Heart left ventricle (tissue), 13 donors: ENCODE results near the gene LRP11.

Experiments
- CTCF ChIP-seq, 12 donors: fragments of 200-600 bp; sonication (generic) in 4 of 12; IDR thresholded peaks; one replicate each; pipeline versions ENCODE4 v1.5.0 to v1.8.0; 2018 to 2022; ENCODE audit warnings: antibody characterized with exemption in 12 of 12, mild to moderate bottlenecking in 5 of 12
- POLR2A ChIP-seq, 2 donors: fragments of 450-650 bp; IDR thresholded peaks; one replicate each; pipeline ENCODE4 v1.6.1; 2017; ENCODE audit warnings: antibody characterized with exemption in 2 of 2, mild to moderate bottlenecking in 2 of 2, moderate library complexity in 2 of 2
- donor health status: ischemic (EF 13 %, LVEDD 7.1; RV severe dilation, severe dysfunction).
- donor health status: DM: no; HTN: yes; CAD: no.
- donor health status: DM: no; HTN: no; CAD: no.
- donor health status: ischemic (EF 25% LVEDD 6.9; RV normal size, moderate dysfunction).
- donor health status: ischemic (EF 25% LVEDD 5.7; RV mildly dilated, moderate dysfunction).
- donor health status: ischemic (EF 35%, LVEDD 5.7; RV mildly dilated, moderate dysfunction).
- donor health status: nonischemic (EF 11% LVEDD 7.7; RV severe dilation, severe dysfunction).
- donor health status: DM: yes; HTN: yes; CAD: no.
- donor health status: PGD.
- donor health status: ischemic (EF 29% LVEDD 5.4; RV normal size, mild dysfunction).
- donor health status: nonischemic (EF 23%, LVEDD 6.1; RV moderate dilation, normal function).

GRCh38 chr6:149889326-149889725, 25.2 kb upstream of the LRP11 start:
- TF ChIP-seq POLR2A (IDR thresholded peaks at IDR 0.05): no peak
- TF ChIP-seq CTCF (IDR thresholded peaks at IDR 0.05): no peak
